ENCODE measurements around the gene CDCA4.

DNA sequence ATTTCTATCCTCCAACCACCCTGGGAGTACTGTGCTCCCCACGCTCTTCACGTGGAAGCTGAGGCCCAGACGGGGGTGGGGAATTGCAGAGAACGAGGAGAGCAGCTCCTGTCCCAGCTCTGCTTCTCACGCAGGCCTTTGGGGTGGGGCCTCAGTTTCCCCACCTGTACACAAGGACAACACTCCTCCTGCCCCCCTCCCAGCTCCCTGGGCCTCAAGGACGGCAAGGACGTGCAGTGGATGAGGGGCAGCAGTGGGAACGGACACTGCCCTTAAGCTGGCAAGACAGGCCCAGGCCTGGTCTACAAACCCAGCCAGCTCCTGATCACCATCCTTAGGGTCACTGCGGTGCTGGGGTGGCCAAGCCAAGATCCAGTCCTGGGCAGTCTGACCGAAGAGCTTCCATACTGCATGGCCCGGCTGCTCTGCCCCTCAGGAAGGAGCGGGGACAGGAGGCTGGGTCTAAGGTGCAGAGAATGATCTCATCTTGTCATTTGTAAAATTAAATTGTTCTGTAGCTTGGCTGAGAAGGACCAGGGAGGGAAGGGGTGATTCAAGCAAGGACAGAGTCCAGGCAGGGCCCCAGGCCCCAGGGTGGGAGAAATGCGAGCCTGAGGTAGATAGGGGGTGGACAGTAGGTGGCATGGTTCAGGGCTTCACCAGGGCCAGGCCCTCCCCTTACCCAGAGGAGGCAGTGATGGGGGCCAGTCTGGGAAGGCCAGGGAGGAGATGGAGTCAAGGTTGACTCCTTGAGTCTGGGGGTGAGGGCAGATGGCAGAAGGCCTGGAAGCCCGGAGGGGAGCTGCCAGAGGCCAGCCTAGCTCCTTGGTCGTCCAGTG lies 36.6 kb downstream of the CDCA4 start:
- TF ChIP-seq POLR2AphosphoS5 (IDR thresholded peaks at IDR 0.05), result no peak
- TF ChIP-seq, protein P1, sequence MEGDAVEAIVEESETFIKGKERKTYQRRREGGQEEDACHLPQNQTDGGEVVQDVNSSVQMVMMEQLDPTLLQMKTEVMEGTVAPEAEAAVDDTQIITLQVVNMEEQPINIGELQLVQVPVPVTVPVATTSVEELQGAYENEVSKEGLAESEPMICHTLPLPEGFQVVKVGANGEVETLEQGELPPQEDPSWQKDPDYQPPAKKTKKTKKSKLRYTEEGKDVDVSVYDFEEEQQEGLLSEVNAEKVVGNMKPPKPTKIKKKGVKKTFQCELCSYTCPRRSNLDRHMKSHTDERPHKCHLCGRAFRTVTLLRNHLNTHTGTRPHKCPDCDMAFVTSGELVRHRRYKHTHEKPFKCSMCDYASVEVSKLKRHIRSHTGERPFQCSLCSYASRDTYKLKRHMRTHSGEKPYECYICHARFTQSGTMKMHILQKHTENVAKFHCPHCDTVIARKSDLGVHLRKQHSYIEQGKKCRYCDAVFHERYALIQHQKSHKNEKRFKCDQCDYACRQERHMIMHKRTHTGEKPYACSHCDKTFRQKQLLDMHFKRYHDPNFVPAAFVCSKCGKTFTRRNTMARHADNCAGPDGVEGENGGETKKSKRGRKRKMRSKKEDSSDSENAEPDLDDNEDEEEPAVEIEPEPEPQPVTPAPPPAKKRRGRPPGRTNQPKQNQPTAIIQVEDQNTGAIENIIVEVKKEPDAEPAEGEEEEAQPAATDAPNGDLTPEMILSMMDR (IDR thresholded peaks at IDR 0.05), result no peak

Data from esophagus muscularis mucosa (tissue), 3 donors.